ENCODE data around the gene MAGEF1. TPM values are rescaled to one million over a fixed set of nuclear protein-coding genes. Genes with fewer than 3 reads are reported as not detected.

Gene MAGEF1
- total and polyA plus RNA-seq, 2 donors (not counting 3 experiments of a cell fraction or from before 2014, with no cell fraction given): 7.0 to 14.2 TPM

DNA sequence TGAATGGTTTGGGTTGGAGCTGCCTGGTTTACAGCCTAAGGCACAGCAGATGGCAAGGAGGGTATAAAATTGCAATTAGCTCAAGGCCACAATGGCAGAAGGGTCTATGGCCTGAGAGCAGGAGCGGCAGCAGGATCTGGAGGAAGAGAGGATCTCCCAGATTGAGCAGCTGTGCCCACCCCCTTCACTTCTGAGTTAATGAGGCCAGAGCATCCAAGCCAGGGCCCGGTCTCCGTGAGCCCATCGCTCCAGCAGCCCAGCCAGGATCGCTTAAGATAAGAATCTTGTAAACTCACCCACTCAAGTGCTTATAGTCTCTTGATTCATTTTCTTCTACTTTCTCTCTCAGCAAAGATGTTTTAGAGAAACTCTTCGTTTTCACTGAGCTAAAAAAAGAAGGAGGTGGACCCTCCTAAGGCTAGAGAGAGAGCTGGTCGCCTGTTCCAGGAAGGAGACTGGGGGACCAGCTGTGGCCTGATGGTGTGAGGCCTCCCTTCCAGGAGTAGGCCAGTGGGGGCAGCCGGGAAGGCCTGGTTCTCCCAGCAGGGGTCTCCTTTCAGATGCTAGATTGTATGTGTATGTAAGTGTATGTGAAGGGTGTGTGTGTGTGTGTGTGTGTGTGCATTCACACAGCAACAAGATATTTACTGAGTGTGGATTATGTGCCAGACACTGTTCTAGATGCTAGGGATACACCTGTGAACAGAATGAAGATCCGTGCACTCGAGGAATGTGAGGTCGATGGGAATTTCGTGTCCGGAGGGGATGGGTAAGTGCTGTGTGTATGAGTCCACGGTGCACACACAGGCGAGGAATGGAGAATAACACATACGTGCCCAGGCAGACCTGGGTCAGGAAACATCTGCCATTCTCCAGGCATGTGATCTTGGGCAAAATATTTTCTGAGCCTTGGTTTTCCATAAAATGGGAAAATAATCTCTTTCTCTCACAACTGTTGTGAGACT, 18.6 kb downstream of the MAGEF1 start:
- no peak overlapping the region for H3K4me2 ChIP-seq (ENCODE audit: insufficient read depth, low read length)
- ChIA-PET CTCF (interaction anchor here (1.8 kb wide), 1 partner anchor 132 kb away, joined by 7 read pairs; the partner anchor contains the start of gene EPHB3), POLR2A (no interaction called here)
- H3K27ac ChIP-seq (ENCODE audit: insufficient read depth, low read depth, low read length): no peak overlapping the region
- no peaks in the 10 kb centered on the region for H4K20me1 ChIP-seq (replicated peaks; ENCODE audit: control insufficient read depth, extremely low read depth, insufficient read depth, low read length)
- H3K27me3 ChIP-seq (ENCODE audit: control insufficient read depth in 2 of 2, insufficient read depth in 2 of 2, low read length in 2 of 2): peaks cover 0 to 2% of the 10 kb centered on the region in 2 experiments
- no peaks in the 10 kb centered on the region for H3K4me1 ChIP-seq (ENCODE audit: control insufficient read depth, extremely low read depth, insufficient read depth, low read length)
- H3K36me3 ChIP-seq (ENCODE audit: control insufficient read depth in 2 of 2, extremely low read depth in 1 of 2, insufficient read depth in 2 of 2, low read length in 2 of 2): no peaks in the 10 kb centered on the region
- no peaks in the 10 kb centered on the region for H3K9me3 ChIP-seq (replicated peaks; ENCODE audit: control insufficient read depth, insufficient read depth, low read length)
- intact Hi-C loops (cut with micrococcal nuclease) (no loop called here), dilution Hi-C loops (cut with MboI; ENCODE audit: extremely low pct_ligation_motif_present, low sequenced_read_pairs) (no loop called here)
- no peak overlapping the region for H2AFZ ChIP-seq (ENCODE audit: low read depth, low read length)
- no peaks in the 10 kb centered on the region for H3K9me1 ChIP-seq (replicated peaks; ENCODE audit: control insufficient read depth, extremely low read depth, insufficient read depth, low read length)
- TF ChIP-seq FOS (IDR thresholded peaks at IDR 0.05; ENCODE audit: borderline replicate concordance, insufficient read depth, low read length): no peak
- TF ChIP-seq JUN (IDR thresholded peaks at IDR 0.05; ENCODE audit: borderline replicate concordance, insufficient read depth, insufficient read length, low read depth): no peak
- TF ChIP-seq EZH2 (IDR thresholded peaks at IDR 0.05; ENCODE audit: borderline replicate concordance, low read depth, low read length, severe bottlenecking): no peak
- TF ChIP-seq, protein P1, sequence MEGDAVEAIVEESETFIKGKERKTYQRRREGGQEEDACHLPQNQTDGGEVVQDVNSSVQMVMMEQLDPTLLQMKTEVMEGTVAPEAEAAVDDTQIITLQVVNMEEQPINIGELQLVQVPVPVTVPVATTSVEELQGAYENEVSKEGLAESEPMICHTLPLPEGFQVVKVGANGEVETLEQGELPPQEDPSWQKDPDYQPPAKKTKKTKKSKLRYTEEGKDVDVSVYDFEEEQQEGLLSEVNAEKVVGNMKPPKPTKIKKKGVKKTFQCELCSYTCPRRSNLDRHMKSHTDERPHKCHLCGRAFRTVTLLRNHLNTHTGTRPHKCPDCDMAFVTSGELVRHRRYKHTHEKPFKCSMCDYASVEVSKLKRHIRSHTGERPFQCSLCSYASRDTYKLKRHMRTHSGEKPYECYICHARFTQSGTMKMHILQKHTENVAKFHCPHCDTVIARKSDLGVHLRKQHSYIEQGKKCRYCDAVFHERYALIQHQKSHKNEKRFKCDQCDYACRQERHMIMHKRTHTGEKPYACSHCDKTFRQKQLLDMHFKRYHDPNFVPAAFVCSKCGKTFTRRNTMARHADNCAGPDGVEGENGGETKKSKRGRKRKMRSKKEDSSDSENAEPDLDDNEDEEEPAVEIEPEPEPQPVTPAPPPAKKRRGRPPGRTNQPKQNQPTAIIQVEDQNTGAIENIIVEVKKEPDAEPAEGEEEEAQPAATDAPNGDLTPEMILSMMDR (IDR thresholded peaks at IDR 0.05; ENCODE audit: extremely low read depth in 1 of 2, insufficient read depth in 1 of 2, low read depth in 1 of 2, low read length in 2 of 2): no peak
- TF ChIP-seq POLR2A (IDR thresholded peaks at IDR 0.05; ENCODE audit: low read depth, low read length): no peak
- no peak overlapping the region for H3K4me3 ChIP-seq (replicated peaks in 1 of 3; ENCODE audit: insufficient read depth in 1 of 3, low read depth in 1 of 3, low read length in 3 of 3)
- BruUV-seq (replicated peaks): no TSS peak
- no peak overlapping the region for H3K9ac ChIP-seq (replicated peaks; ENCODE audit: extremely low read depth, insufficient read depth, low read length)
- no peaks in the 10 kb centered on the region for H3K79me2 ChIP-seq (ENCODE audit: control insufficient read depth, insufficient read depth, low read length)
- DNase-seq (ENCODE audit: low read depth, low spot score) (peak; percentile 39), FAIRE-seq (no peak)

All from endothelial cell of umbilical vein (primary cell).